ENCODE results near the gene DZANK1.

GRCh38 chr20:18388860-18389259 lies 78.0 kb downstream of the DZANK1 start:
- TF ChIP-seq, protein P1, sequence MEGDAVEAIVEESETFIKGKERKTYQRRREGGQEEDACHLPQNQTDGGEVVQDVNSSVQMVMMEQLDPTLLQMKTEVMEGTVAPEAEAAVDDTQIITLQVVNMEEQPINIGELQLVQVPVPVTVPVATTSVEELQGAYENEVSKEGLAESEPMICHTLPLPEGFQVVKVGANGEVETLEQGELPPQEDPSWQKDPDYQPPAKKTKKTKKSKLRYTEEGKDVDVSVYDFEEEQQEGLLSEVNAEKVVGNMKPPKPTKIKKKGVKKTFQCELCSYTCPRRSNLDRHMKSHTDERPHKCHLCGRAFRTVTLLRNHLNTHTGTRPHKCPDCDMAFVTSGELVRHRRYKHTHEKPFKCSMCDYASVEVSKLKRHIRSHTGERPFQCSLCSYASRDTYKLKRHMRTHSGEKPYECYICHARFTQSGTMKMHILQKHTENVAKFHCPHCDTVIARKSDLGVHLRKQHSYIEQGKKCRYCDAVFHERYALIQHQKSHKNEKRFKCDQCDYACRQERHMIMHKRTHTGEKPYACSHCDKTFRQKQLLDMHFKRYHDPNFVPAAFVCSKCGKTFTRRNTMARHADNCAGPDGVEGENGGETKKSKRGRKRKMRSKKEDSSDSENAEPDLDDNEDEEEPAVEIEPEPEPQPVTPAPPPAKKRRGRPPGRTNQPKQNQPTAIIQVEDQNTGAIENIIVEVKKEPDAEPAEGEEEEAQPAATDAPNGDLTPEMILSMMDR (IDR thresholded peaks at IDR 0.05) = no peak
- TF ChIP-seq POLR2A (IDR thresholded peaks at IDR 0.05) = no peak
